ENCODE data around the gene GRIN3B. TPM values are rescaled to one million over a fixed set of nuclear protein-coding genes. Genes with fewer than 3 reads are reported as not detected.

Gene GRIN3B
- total and polyA plus RNA-seq, 8 donors = 0.03 TPM; not detected in 7

DNA sequence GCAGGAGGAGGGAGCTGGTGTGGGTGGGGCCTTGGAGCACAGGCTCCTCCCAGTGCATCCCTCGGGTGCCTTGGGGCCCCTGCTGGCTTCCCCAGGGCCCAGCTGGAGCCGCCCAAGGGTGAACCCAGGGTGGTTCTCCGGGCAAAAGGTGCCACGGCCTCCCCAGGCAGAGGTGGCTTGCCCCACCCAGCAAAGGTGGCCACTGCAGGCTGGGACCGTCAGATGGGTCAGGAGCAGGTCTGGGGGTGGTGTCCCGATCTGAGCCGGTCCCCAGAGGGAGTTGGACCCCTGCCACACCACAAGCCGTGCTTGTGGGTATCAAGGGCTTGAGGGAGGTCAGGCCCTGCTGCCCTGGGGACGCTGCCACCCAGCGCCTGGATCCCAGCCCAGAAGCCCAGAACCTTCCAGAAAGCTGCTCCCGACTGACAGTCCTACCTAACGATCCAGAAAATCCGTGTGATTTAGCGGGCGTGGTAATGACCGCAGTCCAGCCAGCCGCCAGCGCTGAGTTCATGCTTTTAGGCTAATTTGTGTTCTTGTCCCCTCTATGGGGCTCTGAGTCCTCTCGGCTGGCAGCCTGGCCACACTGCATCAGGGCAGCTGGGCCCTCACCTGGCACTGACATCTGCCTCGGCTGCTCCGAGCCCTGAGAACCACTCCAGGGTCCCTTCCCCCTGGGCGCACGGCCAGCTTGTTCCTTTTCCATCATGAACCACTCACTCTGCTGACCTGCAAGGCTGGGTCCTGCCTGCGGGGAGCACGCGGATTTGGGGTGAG, 5.0 kb upstream of the GRIN3B start:
- intact Hi-C loops (cut with DNase I; ENCODE audit: low total_unique reads) = no loop called here
- no peak overlapping the region for H3K27ac ChIP-seq
- H3K4me3 ChIP-seq = no peak overlapping the region
- H3K27me3 ChIP-seq = peaks cover 15 to 58% (median 51%) of the 10 kb centered on the region in 3 donors
- DNase-seq = no peak
- 44 to 62% (median 49%) methylated on average over 16 to 26 of the region's 26 CpGs for WGBS, 5 donors
- peaks cover 27 to 43% (median 40%) of the 10 kb centered on the region in 4 donors for H3K36me3 ChIP-seq
- no peaks in the 10 kb centered on the region for H3K9me3 ChIP-seq
- TF ChIP-seq, protein P1, sequence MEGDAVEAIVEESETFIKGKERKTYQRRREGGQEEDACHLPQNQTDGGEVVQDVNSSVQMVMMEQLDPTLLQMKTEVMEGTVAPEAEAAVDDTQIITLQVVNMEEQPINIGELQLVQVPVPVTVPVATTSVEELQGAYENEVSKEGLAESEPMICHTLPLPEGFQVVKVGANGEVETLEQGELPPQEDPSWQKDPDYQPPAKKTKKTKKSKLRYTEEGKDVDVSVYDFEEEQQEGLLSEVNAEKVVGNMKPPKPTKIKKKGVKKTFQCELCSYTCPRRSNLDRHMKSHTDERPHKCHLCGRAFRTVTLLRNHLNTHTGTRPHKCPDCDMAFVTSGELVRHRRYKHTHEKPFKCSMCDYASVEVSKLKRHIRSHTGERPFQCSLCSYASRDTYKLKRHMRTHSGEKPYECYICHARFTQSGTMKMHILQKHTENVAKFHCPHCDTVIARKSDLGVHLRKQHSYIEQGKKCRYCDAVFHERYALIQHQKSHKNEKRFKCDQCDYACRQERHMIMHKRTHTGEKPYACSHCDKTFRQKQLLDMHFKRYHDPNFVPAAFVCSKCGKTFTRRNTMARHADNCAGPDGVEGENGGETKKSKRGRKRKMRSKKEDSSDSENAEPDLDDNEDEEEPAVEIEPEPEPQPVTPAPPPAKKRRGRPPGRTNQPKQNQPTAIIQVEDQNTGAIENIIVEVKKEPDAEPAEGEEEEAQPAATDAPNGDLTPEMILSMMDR (IDR thresholded peaks at IDR 0.05) = no peak
- TF ChIP-seq POLR2A (IDR thresholded peaks at IDR 0.05) (no peak), EP300 (IDR thresholded peaks at IDR 0.05) (no peak), POLR2AphosphoS5 (IDR thresholded peaks at IDR 0.05) (no peak)
- peaks cover 14 to 30% (median 24%) of the 10 kb centered on the region in 4 donors for H3K4me1 ChIP-seq

- peak; percentile 55 to 88 for DNase-seq
- Histone ChIP-seq H3K4me3 (peak overlapping the region in 1 of 4 donors; percentile 14), H3K27me3 (peaks cover 23 to 69% (median 60%) of the 10 kb centered on the region in 3 donors), H3K36me3 (peaks cover 21 to 35% (median 31%) of the 10 kb centered on the region in 4 donors), H3K4me1 (peaks cover 20 to 34% (median 33%) of the 10 kb centered on the region in 4 donors), H3K9me3 (no peaks in the 10 kb centered on the region), H3K27ac (no peak overlapping the region)
- intact Hi-C loops (cut with DNase I; ENCODE audit: low total_unique reads) = no loop called here
- 4 to 8% (median 4%) methylated on average over 51 to 64 of the region's 64 CpGs for WGBS, 5 donors
- TF ChIP-seq, protein P1 (IDR thresholded peaks at IDR 0.05) = no peak
- TF ChIP-seq POLR2A (IDR thresholded peaks at IDR 0.05) = no peak
- no peak for TF ChIP-seq EP300 (IDR thresholded peaks at IDR 0.05)
- no peak for TF ChIP-seq POLR2AphosphoS5 (IDR thresholded peaks at IDR 0.05)
These were observed 4.0 kb upstream of the GRIN3B start for GRCh38 chr19:996051-996838.

DNA sequence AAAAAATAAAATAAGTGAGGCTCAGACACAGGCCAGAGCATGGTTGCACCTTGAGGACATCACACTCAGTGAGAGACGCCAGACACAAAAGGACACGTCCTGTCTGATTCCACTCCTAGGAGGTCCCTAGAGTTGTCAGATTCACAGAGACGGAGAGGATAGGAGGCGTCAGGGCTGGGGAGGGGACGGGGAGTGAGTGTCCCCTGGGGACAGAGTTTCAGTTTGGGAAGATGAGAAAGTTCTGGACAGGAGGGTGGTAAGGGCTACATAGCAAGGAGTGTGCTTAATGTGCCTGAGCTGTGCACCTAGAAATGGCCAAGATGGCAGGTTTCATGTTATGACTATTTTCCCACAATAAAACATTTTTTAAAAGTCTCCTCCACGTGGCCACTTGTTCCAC, 2.2 kb upstream of the GRIN3B start:
- Histone ChIP-seq H3K36me3 (peaks cover 11 to 21% (median 18%) of the 10 kb centered on the region in 4 donors), H3K4me1 (peaks cover 20 to 41% (median 39%) of the 10 kb centered on the region in 4 donors), H3K4me3 (no peak overlapping the region), H3K9me3 (no peaks in the 10 kb centered on the region), H3K27ac (no peak overlapping the region), H3K27me3 (peaks cover 23 to 87% (median 75%) of the 10 kb centered on the region in 3 donors)
- TF ChIP-seq POLR2AphosphoS5 (IDR thresholded peaks at IDR 0.05) (no peak), EP300 (IDR thresholded peaks at IDR 0.05) (no peak), POLR2A (IDR thresholded peaks at IDR 0.05) (no peak)
- TF ChIP-seq, protein P1 (IDR thresholded peaks at IDR 0.05) = no peak
- intact Hi-C loops (cut with DNase I; ENCODE audit: low total_unique reads) = no loop called here
- WGBS, 5 donors = 21 to 47% (median 37%) methylated on average over 6 of the region's 6 CpGs
- DNase-seq = no peak

DNA sequence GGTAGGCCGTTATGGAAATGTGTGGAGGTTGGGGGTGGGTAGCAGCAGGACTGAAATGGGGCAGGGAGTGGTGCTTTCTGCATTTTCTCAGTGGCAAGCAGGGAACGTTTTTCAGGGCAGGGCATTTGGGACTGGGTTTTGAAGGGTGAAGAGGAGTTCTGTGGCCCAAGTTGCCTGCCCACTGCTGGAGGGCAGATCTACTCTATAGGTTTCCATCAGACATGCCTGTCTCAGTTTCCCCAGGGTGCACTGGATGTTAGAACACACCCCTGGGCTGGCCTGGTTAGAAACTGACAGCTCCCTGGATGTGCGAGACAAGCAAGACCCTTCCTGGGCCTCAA, 870 bp upstream of the GRIN3B start:
- Histone ChIP-seq H3K4me1 (peaks cover 20 to 41% (median 39%) of the 10 kb centered on the region in 4 donors), H3K4me3 (no peak overlapping the region), H3K36me3 (peaks cover 3 to 8% (median 6%) of the 10 kb centered on the region in 4 donors), H3K27ac (no peak overlapping the region), H3K27me3 (peaks cover 23 to 100% (median 82%) of the 10 kb centered on the region in 3 donors), H3K9me3 (no peaks in the 10 kb centered on the region)
- 55 to 68% (median 63%) methylated on average over 3 of the region's 3 CpGs for WGBS, 5 donors
- TF ChIP-seq, protein P1 (IDR thresholded peaks at IDR 0.05) = no peak
- TF ChIP-seq EP300 (IDR thresholded peaks at IDR 0.05) (no peak), POLR2AphosphoS5 (IDR thresholded peaks at IDR 0.05) (no peak), POLR2A (IDR thresholded peaks at IDR 0.05) (no peak)
- DNase-seq = no peak
- intact Hi-C loops (cut with DNase I; ENCODE audit: low total_unique reads) = no loop called here
